Suprapubic skin (tissue), 4 donors: ENCODE results near the gene FOXN3. TPM values are rescaled to one million over a fixed set of nuclear protein-coding genes. Genes with fewer than 3 reads are reported as not detected.
A peak's percentile ranks its signal among the peaks of the same experiment; 100 is the strongest.

Experiments
- DNase-seq, 2 donors: peaks; one replicate each; pipeline ENCODE4 v3.0.0-alpha.2; 2019; ENCODE audit warnings: low spot score in 2 of 2
- H3K27ac ChIP-seq: fragments of 200-600 bp; sonication (generic); one replicate; pipeline ENCODE4 v1.5.1; 2019
- H3K27me3 ChIP-seq: fragments of 200-600 bp; sonication (generic); one replicate; pipeline ENCODE4 v1.5.1; 2019
- H3K36me3 ChIP-seq: fragments of 200-600 bp; sonication (generic); one replicate; pipeline ENCODE4 v1.5.1; 2019
- H3K4me1 ChIP-seq: fragments of 200-600 bp; sonication (generic); one replicate; pipeline ENCODE4 v1.5.1; 2019
- H3K4me3 ChIP-seq: fragments of 200-600 bp; sonication (generic); one replicate; pipeline ENCODE4 v1.5.1; 2019; ENCODE audit warnings: mild to moderate bottlenecking
- H3K9me3 ChIP-seq: fragments of 200-600 bp; sonication (generic); one replicate; pipeline ENCODE4 v1.5.1; 2019
- EP300 ChIP-seq: sonication (generic); formaldehyde crosslinking; IDR thresholded peaks from one replicate; pipeline ENCODE4 v1.6.1; 2017; ENCODE audit warnings: antibody characterized with exemption
- POLR2A ChIP-seq, 2 donors: fragments of 450-650 bp; IDR thresholded peaks; one replicate each; pipeline ENCODE4 v1.6.1; 2017; ENCODE audit warnings: antibody characterized with exemption in 2 of 2, mild to moderate bottlenecking in 2 of 2, moderate library complexity in 2 of 2
- POLR2AphosphoS5 ChIP-seq, 3 donors: sonication (generic); formaldehyde crosslinking; IDR thresholded peaks; one replicate each; pipeline ENCODE4 v1.6.1; 2017; ENCODE audit warnings: antibody characterized with exemption in 3 of 3
- WGBS: methylation state at CpG from one replicate; pipeline ENCODE4 v1.1.5; 2018; 5-methylcytosine and 5-hydroxymethylcytosine counted together
- total RNA-seq, 4 donors: library from RNA; depleted of rRNA; stranded (reverse); fragments of >200 nt; gene quantifications; one replicate each; pipeline ENCODE4 v1.1.0, GENCODE V29; 2016
- TF ChIP-seq, protein P1 (sequence below), 2 donors: fragments of 200-600 bp in 1 of 2; fragments of 450-650 bp in 1 of 2; sonication (generic) in 1 of 2; IDR thresholded peaks; one replicate each; pipeline ENCODE4 v1.5.1; 2016 to 2019; ENCODE audit warnings: antibody characterized with exemption in 2 of 2, mild to moderate bottlenecking in 1 of 2, moderate library complexity in 1 of 2

The FOXN3 gene
- total RNA-seq, 4 donors from 2014 or later: 117 to 272 (median 172) TPM

DNA sequence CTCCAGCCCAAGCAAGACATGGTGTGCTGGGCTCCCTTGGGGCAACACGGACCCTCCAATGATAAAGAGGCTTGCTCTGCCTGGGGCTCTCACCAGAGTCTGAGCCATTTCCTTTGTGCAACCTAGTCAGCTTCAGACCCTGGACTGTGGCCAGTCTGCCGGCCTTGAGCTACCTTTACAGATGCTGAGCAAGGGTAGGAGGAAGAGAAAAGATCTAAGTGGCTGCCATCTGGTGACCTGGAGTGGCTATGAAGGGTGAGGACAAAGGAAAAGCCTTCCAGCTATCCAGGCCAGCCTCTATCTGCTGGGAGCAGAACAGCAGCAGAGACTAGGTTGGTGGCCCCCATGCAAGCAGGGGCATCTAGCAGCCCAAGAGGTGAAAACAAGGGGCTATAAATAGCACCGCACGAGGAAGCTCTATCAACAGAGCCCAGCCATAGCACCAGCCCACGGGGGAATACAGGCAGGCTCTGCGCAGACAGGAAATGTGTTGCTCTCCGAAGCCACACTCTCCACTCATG, 230.1 kb downstream of the FOXN3 start:
- TF ChIP-seq EP300: no peak
- TF ChIP-seq, protein P1, sequence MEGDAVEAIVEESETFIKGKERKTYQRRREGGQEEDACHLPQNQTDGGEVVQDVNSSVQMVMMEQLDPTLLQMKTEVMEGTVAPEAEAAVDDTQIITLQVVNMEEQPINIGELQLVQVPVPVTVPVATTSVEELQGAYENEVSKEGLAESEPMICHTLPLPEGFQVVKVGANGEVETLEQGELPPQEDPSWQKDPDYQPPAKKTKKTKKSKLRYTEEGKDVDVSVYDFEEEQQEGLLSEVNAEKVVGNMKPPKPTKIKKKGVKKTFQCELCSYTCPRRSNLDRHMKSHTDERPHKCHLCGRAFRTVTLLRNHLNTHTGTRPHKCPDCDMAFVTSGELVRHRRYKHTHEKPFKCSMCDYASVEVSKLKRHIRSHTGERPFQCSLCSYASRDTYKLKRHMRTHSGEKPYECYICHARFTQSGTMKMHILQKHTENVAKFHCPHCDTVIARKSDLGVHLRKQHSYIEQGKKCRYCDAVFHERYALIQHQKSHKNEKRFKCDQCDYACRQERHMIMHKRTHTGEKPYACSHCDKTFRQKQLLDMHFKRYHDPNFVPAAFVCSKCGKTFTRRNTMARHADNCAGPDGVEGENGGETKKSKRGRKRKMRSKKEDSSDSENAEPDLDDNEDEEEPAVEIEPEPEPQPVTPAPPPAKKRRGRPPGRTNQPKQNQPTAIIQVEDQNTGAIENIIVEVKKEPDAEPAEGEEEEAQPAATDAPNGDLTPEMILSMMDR (IDR thresholded peaks at IDR 0.05): no peak
- TF ChIP-seq POLR2AphosphoS5 (IDR thresholded peaks at IDR 0.05): no peak
- TF ChIP-seq POLR2A (IDR thresholded peaks at IDR 0.05): no peak
- DNase-seq: no peak
- H3K9me3 ChIP-seq: no peaks in the 10 kb centered on the region
- no peaks in the 10 kb centered on the region for H3K27me3 ChIP-seq
- WGBS: 65% methylated on average over 6 of the region's 7 CpGs
- H3K4me3 ChIP-seq: no peak overlapping the region
- peaks cover 4% of the 10 kb centered on the region for H3K36me3 ChIP-seq
- H3K27ac ChIP-seq: peak overlapping the region; percentile 79
- peaks cover 43% of the 10 kb centered on the region for H3K4me1 ChIP-seq

DNA sequence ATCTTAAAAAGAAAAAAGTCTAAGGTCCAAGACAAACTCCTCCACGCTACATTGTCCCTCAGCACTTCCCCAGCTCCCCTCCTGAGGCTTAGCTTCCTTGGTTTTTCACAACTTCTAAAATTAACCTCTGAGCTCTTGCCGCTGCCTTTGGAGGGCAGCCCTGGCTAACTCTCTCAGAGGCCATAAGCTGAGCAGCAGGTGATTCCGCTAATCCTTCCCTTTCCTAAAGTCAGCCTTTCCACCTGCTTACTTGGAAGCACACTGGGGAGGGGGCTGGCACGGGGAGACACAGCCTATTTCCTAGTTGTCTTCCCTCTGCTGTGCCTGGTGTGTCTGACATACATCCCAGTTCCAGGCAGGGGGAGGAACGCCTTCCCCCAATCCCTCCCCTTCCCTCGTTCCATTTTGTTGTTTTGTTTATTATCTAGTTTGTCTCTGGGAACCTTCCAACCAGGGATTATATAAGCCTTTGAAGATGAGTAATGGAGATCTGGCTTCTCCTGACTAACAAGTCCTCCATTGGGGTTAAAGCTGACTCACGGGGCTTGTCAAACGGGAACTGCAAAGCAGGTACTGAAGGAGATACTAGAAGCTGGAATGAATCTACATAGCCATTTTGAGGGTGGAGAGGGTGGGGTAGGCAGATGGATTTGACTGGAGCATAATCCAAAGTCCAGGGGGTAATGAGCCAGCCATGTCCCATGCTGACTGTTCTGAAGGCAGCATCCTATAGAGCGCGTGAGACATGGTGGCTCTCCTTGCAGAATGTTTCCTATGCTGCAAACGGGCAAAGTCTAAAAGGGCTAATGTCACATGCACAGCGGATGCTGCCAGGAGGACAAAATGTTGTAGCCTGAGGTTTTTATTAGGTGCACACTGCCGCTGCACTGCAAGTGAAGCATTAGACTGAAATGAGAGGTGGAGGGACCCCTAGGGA, 230.8 kb downstream of the FOXN3 start:
- Histone ChIP-seq H3K27me3 (no peaks in the 10 kb centered on the region), H3K36me3 (peaks cover 4% of the 10 kb centered on the region), H3K27ac (peak overlapping the region; percentile 79), H3K9me3 (no peaks in the 10 kb centered on the region), H3K4me1 (peaks cover 43% of the 10 kb centered on the region), H3K4me3 (no peak overlapping the region)
- no peak for TF ChIP-seq POLR2AphosphoS5 (IDR thresholded peaks at IDR 0.05)
- TF ChIP-seq EP300: no peak
- TF ChIP-seq, protein P1 (IDR thresholded peaks at IDR 0.05): no peak
- TF ChIP-seq POLR2A (IDR thresholded peaks at IDR 0.05): no peak
- no peak for DNase-seq
- WGBS: 58% methylated on average over 12 of the region's 13 CpGs

DNA sequence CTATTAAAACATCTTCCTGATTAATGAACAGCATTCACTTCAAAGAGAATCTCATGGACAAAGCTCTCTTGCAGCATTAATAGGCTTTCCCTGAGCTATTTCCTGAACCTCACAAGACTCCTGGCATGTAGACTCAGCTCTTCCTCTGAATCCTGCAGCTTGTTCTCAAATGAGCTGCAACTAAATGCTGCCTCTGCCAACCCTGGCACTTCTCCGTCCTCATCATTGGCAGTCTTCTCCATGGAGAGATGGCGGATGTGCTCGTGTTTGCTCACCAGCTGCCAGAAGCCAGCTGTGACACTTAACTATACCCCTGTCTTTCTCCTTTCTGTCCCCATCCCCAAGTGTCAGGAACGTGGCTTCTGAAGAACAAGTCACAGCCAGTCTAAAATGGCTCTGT, 232.1 kb downstream of the FOXN3 start:
- 36% methylated on average over 4 of the region's 4 CpGs for WGBS
- peaks cover 43% of the 10 kb centered on the region for H3K4me1 ChIP-seq
- no peak overlapping the region for H3K4me3 ChIP-seq
- H3K27ac ChIP-seq: peak overlapping the region; percentile 79
- H3K9me3 ChIP-seq: no peaks in the 10 kb centered on the region
- H3K27me3 ChIP-seq: no peaks in the 10 kb centered on the region
- peaks cover 10% of the 10 kb centered on the region for H3K36me3 ChIP-seq
- no peak for DNase-seq
- TF ChIP-seq, protein P1 (IDR thresholded peaks at IDR 0.05): no peak
- TF ChIP-seq POLR2A (IDR thresholded peaks at IDR 0.05) (no peak), EP300 (no peak), POLR2AphosphoS5 (IDR thresholded peaks at IDR 0.05) (no peak)

DNA sequence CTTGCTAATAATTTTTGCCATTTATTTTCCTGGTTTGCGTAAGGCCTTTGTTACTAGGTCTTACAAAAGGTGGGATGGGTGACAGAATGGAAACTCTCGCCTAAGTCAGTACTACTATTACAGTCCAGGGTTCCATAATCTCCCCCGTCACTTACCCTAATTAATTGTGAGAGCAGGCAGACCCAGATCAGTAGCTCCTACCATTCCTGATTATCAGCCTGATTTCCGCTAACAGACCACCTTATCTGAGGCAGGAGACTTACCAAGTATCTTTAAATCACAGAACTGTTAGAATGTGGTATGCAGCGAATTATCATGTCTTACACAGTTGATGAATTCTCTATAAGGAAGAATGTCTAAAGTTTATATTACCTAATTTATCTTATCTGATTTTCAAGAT, 234.7 kb downstream of the FOXN3 start:
- WGBS: 95% methylated on average over 5 of the region's 5 CpGs
- TF ChIP-seq POLR2AphosphoS5 (IDR thresholded peaks at IDR 0.05) (no peak), EP300 (no peak), POLR2A (IDR thresholded peaks at IDR 0.05) (no peak)
- TF ChIP-seq, protein P1 (IDR thresholded peaks at IDR 0.05): no peak

DNA sequence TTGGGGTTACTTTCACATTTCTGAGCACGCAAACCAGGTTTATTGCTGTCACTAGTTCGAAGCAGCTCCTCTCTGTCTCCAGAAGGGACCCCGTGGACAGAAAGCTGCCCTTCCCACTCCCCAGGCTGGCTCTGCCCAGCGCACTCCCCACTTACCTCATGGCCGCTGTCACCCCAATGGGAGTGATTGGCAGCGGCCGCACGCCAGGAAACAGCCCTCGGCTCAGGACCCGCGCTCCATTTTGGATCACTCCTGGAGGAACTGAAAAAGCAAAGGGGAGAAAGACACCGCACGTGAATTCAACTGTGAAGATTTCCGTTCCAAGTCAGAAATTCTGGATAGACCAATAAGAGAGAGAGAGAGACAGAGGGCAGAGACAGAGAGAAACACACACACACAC, 236.5 kb downstream of the FOXN3 start:
- no peak for TF ChIP-seq POLR2A (IDR thresholded peaks at IDR 0.05)
- no peak for TF ChIP-seq POLR2AphosphoS5 (IDR thresholded peaks at IDR 0.05)
- TF ChIP-seq, protein P1 (IDR thresholded peaks at IDR 0.05): no peak
- TF ChIP-seq EP300: no peak
- 97% methylated on average over 14 of the region's 14 CpGs for WGBS

More for the DNA sequence above, 234.7 kb downstream of the FOXN3 start:
- no peak for DNase-seq
- Histone ChIP-seq H3K27me3 (no peaks in the 10 kb centered on the region), H3K4me3 (no peak overlapping the region), H3K4me1 (peaks cover 39% of the 10 kb centered on the region), H3K27ac (no peak overlapping the region), H3K36me3 (peaks cover 10% of the 10 kb centered on the region), H3K9me3 (no peaks in the 10 kb centered on the region)

More for the DNA sequence above, 236.5 kb downstream of the FOXN3 start:
- peaks cover 21% of the 10 kb centered on the region for H3K4me1 ChIP-seq
- no peak for DNase-seq
- H3K4me3 ChIP-seq: no peak overlapping the region
- H3K27me3 ChIP-seq: no peaks in the 10 kb centered on the region
- peaks cover 14% of the 10 kb centered on the region for H3K36me3 ChIP-seq
- no peaks in the 10 kb centered on the region for H3K9me3 ChIP-seq
- no peak overlapping the region for H3K27ac ChIP-seq
